ENCODE data around the gene SDCBP2. TPM values are rescaled to one million over a fixed set of nuclear protein-coding genes. Genes with fewer than 3 reads are reported as not detected.

Gene SDCBP2
- total RNA-seq, 1 experiment from 2014 or later = 1.9 TPM

GRCh38 chr20:1263853-1264252, 65.1 kb downstream of the SDCBP2 start:
- no peak overlapping the region for H3K56ac ChIP-seq (ENCODE audit: insufficient read length, low read depth, low read length)
- H4K5ac ChIP-seq (ENCODE audit: insufficient read length, low read depth, low read length) = no peak overlapping the region
- no peaks in the 10 kb centered on the region for H3K36me3 Mint-ChIP-seq (ENCODE audit: insufficient read depth in 1 of 3, low read depth in 3 of 3)
- H3K27ac Mint-ChIP-seq = no peak overlapping the region
- no peak overlapping the region for H2BK15ac ChIP-seq (ENCODE audit: low read depth, low read length)
- H2AK5ac ChIP-seq (ENCODE audit: insufficient read length, low read length) = no peak overlapping the region
- no peak overlapping the region for H2BK5ac ChIP-seq (ENCODE audit: insufficient read length, low read length)
- H3K23ac ChIP-seq (ENCODE audit: insufficient read length, low read depth, low read length) = no peak overlapping the region
- no peak overlapping the region for H4K91ac ChIP-seq (ENCODE audit: insufficient read length, low read depth, low read length)
- H3K9me3 ChIP-seq (ENCODE audit: control insufficient read depth, low read depth, low read length) = no peaks in the 10 kb centered on the region
- H3K9me3 Mint-ChIP-seq = no peaks in the 10 kb centered on the region; a peak in 1 of 5 replicates
- no peaks in the 10 kb centered on the region for H3K23me2 ChIP-seq (ENCODE audit: insufficient read length, low read depth, low read length, poor library complexity, severe bottlenecking)
- peaks cover 16 to 27% of the 10 kb centered on the region in 2 experiments for H3K4me1 Mint-ChIP-seq
- H3K4me3 Mint-ChIP-seq = no peak overlapping the region
- no peak overlapping the region for H2AFZ ChIP-seq (ENCODE audit: low read length)
- no peak overlapping the region for H3K18ac ChIP-seq (ENCODE audit: insufficient read length, low read depth, low read length)
- no peak overlapping the region for H3K4ac ChIP-seq (ENCODE audit: low read depth, low read length)
- no peaks in the 10 kb centered on the region for H3K79me1 ChIP-seq (ENCODE audit: insufficient read depth, low read depth, low read length, poor library complexity, severe bottlenecking)
- no peak overlapping the region for H3K9ac ChIP-seq (ENCODE audit: extremely low read depth, insufficient read length, low read length)
- no CpG with 5 or more reads among the region's 1 CpG for WGBS (ENCODE audit: extremely low coverage, insufficient read length, low lambda C conversion rate)
- no peak for TF ChIP-seq CTCF (conservative IDR thresholded peaks at IDR 0.05)
- no peaks in the 10 kb centered on the region for H3K4me1 ChIP-seq (ENCODE audit: insufficient read depth, low read length)
- no peak overlapping the region for H3T11ph ChIP-seq (ENCODE audit: low read length)
- H4K8ac ChIP-seq (replicated peaks; ENCODE audit: insufficient read length, low read depth, low read length) = no peak overlapping the region
- H3K27me3 ChIP-seq (ENCODE audit: insufficient read depth, low read length) = no peaks in the 10 kb centered on the region
- DNase-seq = no peak
- no peak overlapping the region for H2BK12ac ChIP-seq (ENCODE audit: insufficient read length, low read depth, low read length)
- H3K27me3 Mint-ChIP-seq (ENCODE audit: low read depth) = peaks cover 28% of the 10 kb centered on the region
- H4K20me1 ChIP-seq (ENCODE audit: control insufficient read depth, insufficient read depth, insufficient read length) = no peaks in the 10 kb centered on the region
- no peaks in the 10 kb centered on the region for H3K79me2 ChIP-seq (ENCODE audit: insufficient read depth, low read length)
- H3K27ac ChIP-seq (ENCODE audit: insufficient read length, low read depth, low read length) = no peak overlapping the region
- H2BK20ac ChIP-seq (ENCODE audit: low read depth, low read length, poor library complexity, severe bottlenecking) = no peak overlapping the region
- no peak overlapping the region for H2BK120ac ChIP-seq (ENCODE audit: low read depth, low read length, poor library complexity, severe bottlenecking)
- no peak overlapping the region for H3K4me2 ChIP-seq (ENCODE audit: insufficient read depth, insufficient read length, low read length)
- no peak overlapping the region for H3K14ac ChIP-seq (ENCODE audit: insufficient read depth, low read length)

Other genes with a start within 250 kb of the SDCBP2 start
- 90.8 and 93.9 TPM in 2 replicates for gene PSMF1, start 210.5 kb downstream of the SDCBP2 start, total RNA-seq (2021)
- gene TMEM74B, start 144.2 kb downstream of the SDCBP2 start, total RNA-seq (2021) = 4.9 and 6.2 TPM in 2 replicates
- gene C20orf202, start 125.7 kb downstream of the SDCBP2 start, total RNA-seq (2021) = 0.13 TPM in 1 of 2 replicates, not detected in the other
- not detected in 2 replicates for gene RAD21L1, start 103.1 kb downstream of the SDCBP2 start, total RNA-seq (2021)
- gene SNPH, start 62.8 kb downstream of the SDCBP2 start, total RNA-seq (2021) = 1.8 TPM in 2 replicates
- 196 and 210 TPM in 2 replicates for gene FKBP1A, start 63.9 kb upstream of the SDCBP2 start, total RNA-seq (2021)
- gene NSFL1C, start 137.7 kb upstream of the SDCBP2 start, total RNA-seq (2021) = 81.8 and 85.4 TPM in 2 replicates
- not detected in 2 replicates for gene SIRPB2, start 162.3 kb upstream of the SDCBP2 start, total RNA-seq (2021)
- not detected in 2 replicates for gene SIRPD, start 228.6 kb upstream of the SDCBP2 start, total RNA-seq (2021)

Measured in H9 (cell line).